HEK293T (cell line): ENCODE data around the gene CD300H.
"Not testable (repeated sequence)": the region's sequence is repeated elsewhere in the genome, so short reads cannot be mapped to it uniquely, and the experiment has no call there.

Source experiments
- CTCF ChIA-PET: fragments of 350-600 bp; formaldehyde crosslinking; extraction: SDS; loops from one replicate; lab custom pipeline; 2021; ENCODE audit warnings: antibody characterized with exemption, inconsistent platforms; lab: Yijun Ruan, JAX
- POLR2A ChIA-PET: fragments of 350-600 bp; formaldehyde crosslinking; extraction: SDS; loops from one replicate; lab custom pipeline; 2020; ENCODE audit warnings: antibody characterized with exemption, inconsistent platforms; lab: Yijun Ruan, JAX
- DNase-seq: peaks from one replicate; pipeline ENCODE4 v3.0.0; 2012; ENCODE audit warnings: mixed read lengths; ENCODE audit errors: extremely low spot score
- ARNT ChIP-seq: fragments of 450-650 bp; IDR thresholded peaks from 2 replicates; pipeline ENCODE4 v1.6.1; 2017; ENCODE audit warnings: mild to moderate bottlenecking
- BHLHE40 ChIP-seq: fragments of 450-650 bp; IDR thresholded peaks from 2 replicates; pipeline ENCODE4 v1.6.1; 2016; ENCODE audit warnings: mild to moderate bottlenecking, moderate library complexity, borderline replicate concordance
- CTBP1 ChIP-seq: fragments of 450-650 bp; IDR thresholded peaks from 2 replicates; pipeline ENCODE4 v1.6.1; 2016; ENCODE audit warnings: borderline replicate concordance
- ELF4 ChIP-seq: fragments of 450-650 bp; IDR thresholded peaks from 2 replicates; pipeline ENCODE4 v1.6.1; 2017; ENCODE audit warnings: antibody characterized with exemption
- FOXA1 ChIP-seq: fragments of 450-650 bp; IDR thresholded peaks from 2 replicates; pipeline ENCODE4 v1.6.1; 2016; ENCODE audit warnings: mild to moderate bottlenecking
- FOXK2 ChIP-seq: fragments of 450-650 bp; IDR thresholded peaks from 2 replicates; pipeline ENCODE4 v1.6.1; 2016; ENCODE audit warnings: mild to moderate bottlenecking
- FOXM1 ChIP-seq: fragments of 450-650 bp; IDR thresholded peaks from 2 replicates; pipeline ENCODE4 v1.6.1; 2017; ENCODE audit warnings: mild to moderate bottlenecking, borderline replicate concordance
- HDGF ChIP-seq: fragments of 450-650 bp; IDR thresholded peaks from 2 replicates; pipeline ENCODE4 v1.6.1; 2017; ENCODE audit warnings: antibody characterized with exemption, borderline replicate concordance
- L3MBTL2 ChIP-seq: fragments of 450-650 bp; conservative IDR thresholded peaks from 2 replicates; pipeline ENCODE4 v1.6.1; 2016; ENCODE audit warnings: mild to moderate bottlenecking
- LEF1 ChIP-seq: fragments of 450-650 bp; IDR thresholded peaks from 2 replicates; pipeline ENCODE4 v1.6.1; 2017; ENCODE audit warnings: mild to moderate bottlenecking, borderline replicate concordance
- NFRKB ChIP-seq: fragments of 450-650 bp; IDR thresholded peaks from 2 replicates; pipeline ENCODE4 v1.6.1; 2016; ENCODE audit warnings: mild to moderate bottlenecking, moderate library complexity
- PKNOX1 ChIP-seq: fragments of 450-650 bp; IDR thresholded peaks from 2 replicates; pipeline ENCODE4 v1.6.1; 2016
- SP1 ChIP-seq: fragments of 450-650 bp; IDR thresholded peaks from 2 replicates; pipeline ENCODE4 v1.6.1; 2017
- SUZ12 ChIP-seq: fragments of 450-650 bp; IDR thresholded peaks from 2 replicates; pipeline ENCODE4 v1.6.1; 2016; ENCODE audit warnings: mild to moderate bottlenecking
- TARDBP ChIP-seq: fragments of 450-650 bp; IDR thresholded peaks from 2 replicates; pipeline ENCODE4 v1.6.1; 2016
- ZNF384 ChIP-seq: fragments of 450-650 bp; IDR thresholded peaks from 2 replicates; pipeline ENCODE4 v1.6.1; 2016

Gene CD300H

GRCh38 chr17:74520016-74520434 is 47.3 kb downstream of the CD300H start:
- ChIA-PET CTCF (no interaction called here), POLR2A (no interaction called here)
- no peak for TF ChIP-seq CTBP1
- TF ChIP-seq PKNOX1 = no peak
- TF ChIP-seq FOXM1 = no peak
- TF ChIP-seq LEF1 = no peak
- no peak for TF ChIP-seq SUZ12
- TF ChIP-seq ARNT = no peak
- no peak for TF ChIP-seq L3MBTL2
- no peak for TF ChIP-seq FOXK2
- no peak for TF ChIP-seq ZNF384
- TF ChIP-seq HDGF = no peak
- no peak for TF ChIP-seq TARDBP
- TF ChIP-seq SP1 = no peak
- no peak for TF ChIP-seq FOXA1
- TF ChIP-seq BHLHE40 = no peak
- DNase-seq = no peak

- CTCF ChIA-PET, DNase-seq, POLR2A ChIA-PET: not testable (repeated sequence)
Observed at GRCh38 chr17:74518413-74518981, 48.8 kb downstream of the CD300H start.

- no peak for DNase-seq
- TF ChIP-seq SP1 = no peak
- TF ChIP-seq SUZ12 = no peak
- TF ChIP-seq ZNF384 = no peak
- no peak for TF ChIP-seq PKNOX1
- TF ChIP-seq TARDBP = no peak
- TF ChIP-seq ARNT = no peak
- TF ChIP-seq ELF4 = no peak
- TF ChIP-seq FOXM1 = no peak
- no peak for TF ChIP-seq FOXK2
- ChIA-PET POLR2A (no interaction called here), CTCF (no interaction called here)
Observed at GRCh38 chr17:74516561-74517328, 50.6 kb downstream of the CD300H start.

DNA sequence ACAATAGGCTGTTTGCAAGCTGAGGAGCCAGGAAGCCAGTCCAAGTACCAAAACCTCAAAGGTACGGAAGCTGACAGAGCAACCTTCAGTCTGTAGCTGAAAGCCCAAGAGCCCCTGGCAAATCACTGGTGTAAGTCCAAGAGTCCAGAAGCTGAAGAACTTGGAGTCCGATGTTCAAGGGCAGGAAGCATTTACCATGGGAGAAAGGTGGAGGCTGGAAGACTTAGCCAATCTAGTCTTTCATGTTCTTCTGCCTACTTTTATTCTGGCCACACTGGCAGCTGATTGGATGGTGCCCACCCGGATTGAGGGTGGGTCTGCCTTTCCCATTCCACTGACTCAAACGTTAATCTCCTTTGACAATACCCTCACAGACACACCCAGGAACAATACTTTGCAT is 51.4 kb downstream of the CD300H start:
- POLR2A ChIA-PET = no interaction called here
- DNase-seq = no peak
- CTCF ChIA-PET = no interaction called here
- TF ChIP-seq FOXK2 (no peak), BHLHE40 (no peak), SP1 (no peak), SUZ12 (no peak), PKNOX1 (no peak), ARNT (no peak), ZNF384 (no peak), FOXM1 (no peak), TARDBP (no peak)

GRCh38 chr17:74514632-74515334 is 52.5 kb downstream of the CD300H start:
- ChIA-PET POLR2A (no interaction called here), CTCF (no interaction called here)
- peak; percentile 14 for DNase-seq
- TF ChIP-seq PKNOX1 = peak; percentile 66; the same call in 1 of the 2 replicates
- TF ChIP-seq LEF1 = no peak
- no peak for TF ChIP-seq SP1
- peak; percentile 28; the same call in 1 of the 2 replicates for TF ChIP-seq FOXM1
- TF ChIP-seq TARDBP = peak; percentile 69; the same call in 1 of the 2 replicates
- no peak for TF ChIP-seq FOXA1
- TF ChIP-seq ELF4 = no peak
- no peak for TF ChIP-seq ZNF384
- no peak for TF ChIP-seq FOXK2
- TF ChIP-seq CTBP1 = peak; percentile 4; the same call in 1 of the 2 replicates
- TF ChIP-seq ARNT = 0 out of 2 replicates have a peak, but pooled peaks have one; percentile 49
- TF ChIP-seq SUZ12 = no peak
- TF ChIP-seq HDGF = no peak
- TF ChIP-seq NFRKB = 0 out of 2 replicates have a peak, but pooled peaks have one; percentile 12
- TF ChIP-seq L3MBTL2 = peak; percentile 39; the same call in 1 of the 2 replicates
- TF ChIP-seq BHLHE40 = no peak
